HepG2 (cell line): Measurements from ENCODE around the gene UPK1A. TPM values are rescaled to one million over a fixed set of nuclear protein-coding genes. Genes with fewer than 3 reads are reported as not detected.
A peak's percentile ranks its signal among the peaks of the same experiment; 100 is the strongest.

Source experiments
- ARHGAP35 ChIP-seq: sonication (generic); formaldehyde crosslinking; IDR thresholded peaks from 2 replicates; pipeline ENCODE4 v1.9.0; 2022; ENCODE audit warnings: mild to moderate bottlenecking, inconsistent platforms, moderate library complexity, missing genetic modification reagents, borderline replicate concordance
- ARNTL ChIP-seq: sonication (generic); formaldehyde crosslinking; IDR thresholded peaks from 2 replicates; pipeline ENCODE4 v1.4.0; 2020; ENCODE audit warnings: mild to moderate bottlenecking, missing genetic modification reagents
- CERS6 ChIP-seq: sonication (generic); formaldehyde crosslinking; IDR thresholded peaks from 2 replicates; pipeline ENCODE4 v1.5.0; 2020; ENCODE audit warnings: missing genetic modification reagents
- EHMT2 ChIP-seq: fragments of 200-600 bp; sonication (generic); IDR thresholded peaks from 2 replicates; pipeline ENCODE4 v1.7.0; 2017; ENCODE audit warnings: antibody characterized with exemption, low read depth, low read length, borderline replicate concordance
- KDM5A ChIP-seq: fragments of 200-600 bp; sonication (generic); IDR thresholded peaks from 2 replicates; pipeline ENCODE4 v1.7.0; 2018; ENCODE audit warnings: antibody characterized with exemption, mild to moderate bottlenecking, low read length, borderline replicate concordance
- KMT2B ChIP-seq: IDR thresholded peaks from 2 replicates; pipeline ENCODE4 v1.6.1; 2016; ENCODE audit warnings: missing genetic modification reagents, missing compliant biosample characterization
- MBNL3 ChIP-seq: fragments of 250-450 bp; sonication (Bioruptor Pico); conservative IDR thresholded peaks from 2 replicates; pipeline ENCODE4 v1.8.0; 2022; ENCODE audit warnings: mild to moderate bottlenecking, inconsistent platforms
- RFX3 ChIP-seq: IDR thresholded peaks from 2 replicates; pipeline ENCODE4 v1.6.1; 2016; ENCODE audit warnings: missing biosample characterization, missing genetic modification reagents
- TBL1XR1 ChIP-seq: fragments of 150-350 bp; IDR thresholded peaks from 2 replicates; pipeline ENCODE4 v1.6.1; 2014; ENCODE audit warnings: borderline replicate concordance, low read length; ENCODE audit not compliant: partially characterized antibody
- ZNF230 ChIP-seq: sonication (generic); formaldehyde crosslinking; IDR thresholded peaks from 2 replicates; pipeline ENCODE4 v1.4.0; 2020; ENCODE audit warnings: mild to moderate bottlenecking, missing genetic modification reagents
- ZNF766 ChIP-seq: sonication (generic); formaldehyde crosslinking; IDR thresholded peaks from 2 replicates; pipeline ENCODE4 v1.5.0; 2020; ENCODE audit warnings: missing genetic modification reagents, borderline replicate concordance
- ZNF879 ChIP-seq: sonication (generic); formaldehyde crosslinking; IDR thresholded peaks from 2 replicates; pipeline ENCODE4 v1.8.1; 2023; ENCODE audit warnings: missing genetic modification reagents
- ZNF891 ChIP-seq: sonication (generic); formaldehyde crosslinking; IDR thresholded peaks from 2 replicates; pipeline ENCODE4 v1.5.0; 2020; ENCODE audit warnings: mild to moderate bottlenecking, missing genetic modification reagents
- polyA plus RNA-seq, 8 experiments: library from polyadenylated mRNA; depleted of rRNA in 3 of 8; stranded (reverse) in 7 of 8; unstranded in 1 of 8; fragments of >200 nt; fragmentation: Illumina TruSeq in 4 of 8; extraction: Trizol in 4 of 8; gene quantifications; 2 replicates each; pipeline versions ENCODE4 v1.2.1 to v1.2.3, GENCODE V29; 2011 to 2016; ENCODE audit warnings: low read depth in 4 of 8, missing spikeins in 1 of 8, mixed read lengths in 1 of 8; ENCODE audit not compliant: insufficient read depth in 1 of 8
- total RNA-seq, 5 experiments: library from RNA; depleted of rRNA; stranded (reverse); fragments of >200 nt; fragmentation: Illumina TruSeq; extraction: Trizol; gene quantifications; 2 replicates each; pipeline ENCODE4 v1.2.3, GENCODE V29; 2016; ENCODE audit warnings: low read depth in 1 of 5
- TF ChIP-seq, protein P1 (sequence below): sonication (generic); formaldehyde crosslinking; IDR thresholded peaks from 2 replicates; pipeline ENCODE4 v1.4.0; 2020; ENCODE audit warnings: missing genetic modification reagents, mild to moderate bottlenecking, borderline replicate concordance
- TF ChIP-seq, protein P2 (sequence below): sonication (generic); formaldehyde crosslinking; IDR thresholded peaks from 2 replicates; pipeline ENCODE4 v1.5.0; 2020; ENCODE audit warnings: mild to moderate bottlenecking, missing genetic modification reagents, borderline replicate concordance
- TF ChIP-seq, protein P3 (sequence below), 2 experiments: sonication (generic) in 1 of 2; formaldehyde crosslinking in 1 of 2; IDR thresholded peaks; 2 replicates each; pipeline versions ENCODE4 v1.4.0 to v1.6.1; 2018 to 2020; ENCODE audit warnings: missing genetic modification reagents in 2 of 2, borderline replicate concordance in 1 of 2, low read depth in 1 of 2, mild to moderate bottlenecking in 1 of 2, missing biosample characterization in 1 of 2

The UPK1A gene
- total and polyA plus RNA-seq, 2 of the 13 experiments (the other 11 are each of a cell fraction or from before 2014, with no cell fraction given): 2.9 TPM; not detected in 1

- TF ChIP-seq EHMT2 (no peak), ZNF230 (CRISPR knock-in tag) (no peak), RFX3 (CRISPR knock-in tag) (no peak), ZNF891 (CRISPR knock-in tag) (no peak), ZNF879 (CRISPR knock-in tag) (no peak), CERS6 (CRISPR knock-in tag) (no peak), ARNTL (0 out of 2 replicates have a peak, but pooled peaks have one; percentile 6), MBNL3 (CRISPR knock-in tag) (no peak), KMT2B (CRISPR knock-in tag) (no peak), TBL1XR1 (no peak), ZNF766 (CRISPR knock-in tag) (0 out of 2 replicates have a peak, but pooled peaks have one; percentile 4), KDM5A (peak; percentile 93; the same call in 1 of the 2 replicates), ARHGAP35 (no peak)
- TF ChIP-seq, protein P1, sequence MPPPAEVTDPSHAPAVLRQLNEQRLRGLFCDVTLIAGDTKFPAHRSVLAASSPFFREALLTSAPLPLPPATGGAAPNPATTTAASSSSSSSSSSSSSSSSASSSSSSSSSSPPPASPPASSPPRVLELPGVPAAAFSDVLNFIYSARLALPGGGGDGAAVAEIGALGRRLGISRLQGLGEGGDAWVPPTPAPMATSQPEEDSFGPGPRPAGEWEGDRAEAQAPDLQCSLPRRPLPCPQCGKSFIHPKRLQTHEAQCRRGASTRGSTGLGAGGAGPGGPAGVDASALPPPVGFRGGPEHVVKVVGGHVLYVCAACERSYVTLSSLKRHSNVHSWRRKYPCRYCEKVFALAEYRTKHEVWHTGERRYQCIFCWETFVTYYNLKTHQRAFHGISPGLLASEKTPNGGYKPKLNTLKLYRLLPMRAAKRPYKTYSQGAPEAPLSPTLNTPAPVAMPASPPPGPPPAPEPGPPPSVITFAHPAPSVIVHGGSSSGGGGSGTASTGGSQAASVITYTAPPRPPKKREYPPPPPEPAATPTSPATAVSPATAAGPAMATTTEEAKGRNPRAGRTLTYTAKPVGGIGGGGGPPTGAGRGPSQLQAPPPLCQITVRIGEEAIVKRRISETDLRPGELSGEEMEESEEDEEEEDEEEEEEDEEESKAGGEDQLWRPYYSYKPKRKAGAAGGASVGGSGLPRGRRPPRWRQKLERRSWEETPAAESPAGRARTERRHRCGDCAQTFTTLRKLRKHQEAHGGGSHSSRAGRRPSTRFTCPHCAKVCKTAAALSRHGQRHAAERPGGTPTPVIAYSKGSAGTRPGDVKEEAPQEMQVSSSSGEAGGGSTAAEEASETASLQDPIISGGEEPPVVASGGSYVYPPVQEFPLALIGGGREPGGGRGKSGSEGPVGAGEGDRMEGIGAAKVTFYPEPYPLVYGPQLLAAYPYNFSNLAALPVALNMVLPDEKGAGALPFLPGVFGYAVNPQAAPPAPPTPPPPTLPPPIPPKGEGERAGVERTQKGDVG (CRISPR knock-in tag): no peak
- TF ChIP-seq, protein P2, sequence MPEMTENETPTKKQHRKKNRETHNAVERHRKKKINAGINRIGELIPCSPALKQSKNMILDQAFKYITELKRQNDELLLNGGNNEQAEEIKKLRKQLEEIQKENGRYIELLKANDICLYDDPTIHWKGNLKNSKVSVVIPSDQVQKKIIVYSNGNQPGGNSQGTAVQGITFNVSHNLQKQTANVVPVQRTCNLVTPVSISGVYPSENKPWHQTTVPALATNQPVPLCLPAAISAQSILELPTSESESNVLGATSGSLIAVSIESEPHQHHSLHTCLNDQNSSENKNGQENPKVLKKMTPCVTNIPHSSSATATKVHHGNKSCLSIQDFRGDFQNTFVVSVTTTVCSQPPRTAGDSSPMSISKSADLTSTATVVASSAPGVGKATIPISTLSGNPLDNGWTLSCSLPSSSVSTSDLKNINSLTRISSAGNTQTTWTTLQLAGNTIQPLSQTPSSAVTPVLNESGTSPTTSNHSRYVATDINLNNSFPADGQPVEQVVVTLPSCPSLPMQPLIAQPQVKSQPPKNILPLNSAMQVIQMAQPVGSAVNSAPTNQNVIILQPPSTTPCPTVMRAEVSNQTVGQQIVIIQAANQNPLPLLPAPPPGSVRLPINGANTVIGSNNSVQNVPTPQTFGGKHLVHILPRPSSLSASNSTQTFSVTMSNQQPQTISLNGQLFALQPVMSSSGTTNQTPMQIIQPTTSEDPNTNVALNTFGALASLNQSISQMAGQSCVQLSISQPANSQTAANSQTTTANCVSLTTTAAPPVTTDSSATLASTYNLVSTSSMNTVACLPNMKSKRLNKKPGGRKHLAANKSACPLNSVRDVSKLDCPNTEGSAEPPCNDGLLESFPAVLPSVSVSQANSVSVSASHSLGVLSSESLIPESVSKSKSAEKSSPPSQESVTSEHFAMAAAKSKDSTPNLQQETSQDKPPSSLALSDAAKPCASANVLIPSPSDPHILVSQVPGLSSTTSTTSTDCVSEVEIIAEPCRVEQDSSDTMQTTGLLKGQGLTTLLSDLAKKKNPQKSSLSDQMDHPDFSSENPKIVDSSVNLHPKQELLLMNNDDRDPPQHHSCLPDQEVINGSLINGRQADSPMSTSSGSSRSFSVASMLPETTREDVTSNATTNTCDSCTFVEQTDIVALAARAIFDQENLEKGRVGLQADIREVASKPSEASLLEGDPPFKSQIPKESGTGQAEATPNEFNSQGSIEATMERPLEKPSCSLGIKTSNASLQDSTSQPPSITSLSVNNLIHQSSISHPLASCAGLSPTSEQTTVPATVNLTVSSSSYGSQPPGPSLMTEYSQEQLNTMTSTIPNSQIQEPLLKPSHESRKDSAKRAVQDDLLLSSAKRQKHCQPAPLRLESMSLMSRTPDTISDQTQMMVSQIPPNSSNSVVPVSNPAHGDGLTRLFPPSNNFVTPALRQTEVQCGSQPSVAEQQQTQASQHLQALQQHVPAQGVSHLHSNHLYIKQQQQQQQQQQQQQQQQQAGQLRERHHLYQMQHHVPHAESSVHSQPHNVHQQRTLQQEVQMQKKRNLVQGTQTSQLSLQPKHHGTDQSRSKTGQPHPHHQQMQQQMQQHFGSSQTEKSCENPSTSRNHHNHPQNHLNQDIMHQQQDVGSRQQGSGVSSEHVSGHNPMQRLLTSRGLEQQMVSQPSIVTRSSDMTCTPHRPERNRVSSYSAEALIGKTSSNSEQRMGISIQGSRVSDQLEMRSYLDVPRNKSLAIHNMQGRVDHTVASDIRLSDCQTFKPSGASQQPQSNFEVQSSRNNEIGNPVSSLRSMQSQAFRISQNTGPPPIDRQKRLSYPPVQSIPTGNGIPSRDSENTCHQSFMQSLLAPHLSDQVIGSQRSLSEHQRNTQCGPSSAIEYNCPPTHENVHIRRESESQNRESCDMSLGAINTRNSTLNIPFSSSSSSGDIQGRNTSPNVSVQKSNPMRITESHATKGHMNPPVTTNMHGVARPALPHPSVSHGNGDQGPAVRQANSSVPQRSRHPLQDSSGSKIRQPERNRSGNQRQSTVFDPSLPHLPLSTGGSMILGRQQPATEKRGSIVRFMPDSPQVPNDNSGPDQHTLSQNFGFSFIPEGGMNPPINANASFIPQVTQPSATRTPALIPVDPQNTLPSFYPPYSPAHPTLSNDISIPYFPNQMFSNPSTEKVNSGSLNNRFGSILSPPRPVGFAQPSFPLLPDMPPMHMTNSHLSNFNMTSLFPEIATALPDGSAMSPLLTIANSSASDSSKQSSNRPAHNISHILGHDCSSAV (CRISPR knock-in tag): no peak
- TF ChIP-seq, protein P3, sequence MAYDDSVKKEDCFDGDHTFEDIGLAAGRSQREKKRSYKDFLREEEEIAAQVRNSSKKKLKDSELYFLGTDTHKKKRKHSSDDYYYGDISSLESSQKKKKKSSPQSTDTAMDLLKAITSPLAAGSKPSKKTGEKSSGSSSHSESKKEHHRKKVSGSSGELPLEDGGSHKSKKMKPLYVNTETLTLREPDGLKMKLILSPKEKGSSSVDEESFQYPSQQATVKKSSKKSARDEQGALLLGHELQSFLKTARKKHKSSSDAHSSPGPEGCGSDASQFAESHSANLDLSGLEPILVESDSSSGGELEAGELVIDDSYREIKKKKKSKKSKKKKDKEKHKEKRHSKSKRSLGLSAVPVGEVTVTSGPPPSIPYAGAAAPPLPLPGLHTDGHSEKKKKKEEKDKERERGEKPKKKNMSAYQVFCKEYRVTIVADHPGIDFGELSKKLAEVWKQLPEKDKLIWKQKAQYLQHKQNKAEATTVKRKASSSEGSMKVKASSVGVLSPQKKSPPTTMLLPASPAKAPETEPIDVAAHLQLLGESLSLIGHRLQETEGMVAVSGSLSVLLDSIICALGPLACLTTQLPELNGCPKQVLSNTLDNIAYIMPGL (CRISPR knock-in tag; IDR thresholded peaks at IDR 0.05; ENCODE audit: borderline replicate concordance in 1 of 2, low read depth in 1 of 2): no peak
These were observed 37.0 kb upstream of the UPK1A start (continued) for GRCh38 chr19:35629332-35629633.
